ENCODE results near the gene TMEM250. TPM values are rescaled to one million over a fixed set of nuclear protein-coding genes. Genes with fewer than 3 reads are reported as not detected.
A peak's percentile ranks its signal among the peaks of the same experiment; 100 is the strongest.

TMEM250 gene
- total RNA-seq, 4 donors from 2014 or later, result 52.3 to 62.9 (median 55.1) TPM

GRCh38 chr9:136122425-136123383 lies 4.0 kb upstream of the TMEM250 start:
- peak in 1 of 3 donors; percentile 88 for TF ChIP-seq CTCF (IDR thresholded peaks at IDR 0.05)
- no peak for TF ChIP-seq POLR2A (IDR thresholded peaks at IDR 0.05)
- intact Hi-C loops (cut with DNase I; ENCODE audit: low total_unique reads), result loop anchor here (2.0 kb wide), 1 partner anchor 154 kb away; no protein-coding TSS in a partner anchor
- WGBS, 2 donors, result 33 to 36% methylated on average over 32 to 37 of the region's 45 CpGs
- peak; percentile 66 to 95 for DNase-seq (ENCODE audit: low spot score in 2 of 2)
- no peak overlapping the region for H3K4me3 ChIP-seq (ENCODE audit: low read depth, poor library complexity, severe bottlenecking)

- 89% methylated on average over 9 of the region's 9 CpGs for WGBS, 2 donors
- intact Hi-C loops (cut with DNase I; ENCODE audit: low total_unique reads), result loop anchor here (2.0 kb wide), 1 partner anchor 153 kb away; no protein-coding TSS in a partner anchor
- TF ChIP-seq POLR2A (IDR thresholded peaks at IDR 0.05) (no peak), CTCF (IDR thresholded peaks at IDR 0.05) (no peak)
- no peak overlapping the region for H3K4me3 ChIP-seq (ENCODE audit: low read depth, poor library complexity, severe bottlenecking)
- no peak for DNase-seq (ENCODE audit: low spot score in 2 of 2)
These were observed 3.1 kb upstream of the TMEM250 start for GRCh38 chr9:136121801-136122200.

- H3K4me3 ChIP-seq (ENCODE audit: low read depth, poor library complexity, severe bottlenecking), result no peak overlapping the region
- intact Hi-C loops (cut with DNase I; ENCODE audit: low total_unique reads), result no loop called here
- no peak for DNase-seq (ENCODE audit: low spot score in 2 of 2)
- 72 to 74% methylated on average over 18 of the region's 18 CpGs for WGBS, 2 donors
- TF ChIP-seq CTCF (IDR thresholded peaks at IDR 0.05), result no peak
- no peak for TF ChIP-seq POLR2A (IDR thresholded peaks at IDR 0.05)
These were observed 1.8 kb upstream of the TMEM250 start for GRCh38 chr9:136120438-136120844.

- intact Hi-C loops (cut with DNase I; ENCODE audit: low total_unique reads), result no loop called here
- WGBS, 2 donors, result 30 to 40% methylated on average over 11 of the region's 11 CpGs
- TF ChIP-seq CTCF (IDR thresholded peaks at IDR 0.05) (no peak), POLR2A (IDR thresholded peaks at IDR 0.05) (no peak)
- no peak overlapping the region for H3K4me3 ChIP-seq (ENCODE audit: low read depth, poor library complexity, severe bottlenecking)
- DNase-seq (ENCODE audit: low spot score in 2 of 2), result no peak
These were observed 1.3 kb upstream of the TMEM250 start for GRCh38 chr9:136119883-136120393.

GRCh38 chr9:136119061-136119882 lies 597 bp upstream of the TMEM250 start:
- intact Hi-C loops (cut with DNase I; ENCODE audit: low total_unique reads), result no loop called here
- no peak for TF ChIP-seq CTCF (IDR thresholded peaks at IDR 0.05)
- peak in 1 of 2 donors; percentile 44 for TF ChIP-seq POLR2A (IDR thresholded peaks at IDR 0.05)
- DNase-seq (ENCODE audit: low spot score in 2 of 2), result peak in 1 of 2 donors; percentile 36
- peak overlapping the region; percentile 69 for H3K4me3 ChIP-seq (ENCODE audit: low read depth, poor library complexity, severe bottlenecking)
- WGBS, 2 donors, result 4 to 5% methylated on average over 25 to 30 of the region's 64 CpGs
